ENCODE data around the gene RAD52. TPM values are rescaled to one million over a fixed set of nuclear protein-coding genes. Genes with fewer than 3 reads are reported as not detected.

Gene RAD52
- total RNA-seq, 4 donors from 2014 or later = 11.3 to 21.0 (median 14.3) TPM

DNA sequence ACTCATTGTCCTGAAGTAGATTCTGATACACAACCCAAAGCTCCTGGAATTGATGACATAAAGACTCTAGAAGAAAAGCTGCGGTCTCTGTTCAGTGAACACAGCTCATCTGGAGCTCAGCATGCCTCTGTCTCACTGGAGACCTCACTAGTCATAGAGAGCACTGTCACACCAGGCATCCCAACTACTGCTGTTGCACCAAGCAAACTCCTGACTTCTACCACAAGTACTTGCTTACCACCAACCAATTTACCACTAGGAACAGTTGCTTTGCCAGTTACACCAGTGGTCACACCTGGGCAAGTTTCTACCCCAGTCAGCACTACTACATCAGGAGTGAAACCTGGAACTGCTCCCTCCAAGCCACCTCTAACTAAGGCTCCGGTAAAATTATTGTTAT lies 63.8 kb downstream of the RAD52 start:
- TF ChIP-seq, protein P1, sequence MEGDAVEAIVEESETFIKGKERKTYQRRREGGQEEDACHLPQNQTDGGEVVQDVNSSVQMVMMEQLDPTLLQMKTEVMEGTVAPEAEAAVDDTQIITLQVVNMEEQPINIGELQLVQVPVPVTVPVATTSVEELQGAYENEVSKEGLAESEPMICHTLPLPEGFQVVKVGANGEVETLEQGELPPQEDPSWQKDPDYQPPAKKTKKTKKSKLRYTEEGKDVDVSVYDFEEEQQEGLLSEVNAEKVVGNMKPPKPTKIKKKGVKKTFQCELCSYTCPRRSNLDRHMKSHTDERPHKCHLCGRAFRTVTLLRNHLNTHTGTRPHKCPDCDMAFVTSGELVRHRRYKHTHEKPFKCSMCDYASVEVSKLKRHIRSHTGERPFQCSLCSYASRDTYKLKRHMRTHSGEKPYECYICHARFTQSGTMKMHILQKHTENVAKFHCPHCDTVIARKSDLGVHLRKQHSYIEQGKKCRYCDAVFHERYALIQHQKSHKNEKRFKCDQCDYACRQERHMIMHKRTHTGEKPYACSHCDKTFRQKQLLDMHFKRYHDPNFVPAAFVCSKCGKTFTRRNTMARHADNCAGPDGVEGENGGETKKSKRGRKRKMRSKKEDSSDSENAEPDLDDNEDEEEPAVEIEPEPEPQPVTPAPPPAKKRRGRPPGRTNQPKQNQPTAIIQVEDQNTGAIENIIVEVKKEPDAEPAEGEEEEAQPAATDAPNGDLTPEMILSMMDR (IDR thresholded peaks at IDR 0.05 in 4 of 5, conservative IDR thresholded peaks at IDR 0.05 in 1 of 5) = no peak
- no peak for TF ChIP-seq POLR2A (IDR thresholded peaks at IDR 0.05)
- no peak overlapping the region for H3K27ac ChIP-seq
- ATAC-seq = no peak
- H3K4me1 ChIP-seq = no peaks in the 10 kb centered on the region
- in situ Hi-C loops (cut with MboI; ENCODE audit: low sequenced_read_pairs in 4 of 4) = no loop called here
- intact Hi-C loops (cut with DNase I; ENCODE audit: low total_unique reads) = no loop called here
- no peak for DNase-seq
- H3K27me3 ChIP-seq = no peaks in the 10 kb centered on the region
- peaks cover 4 to 100% of the 10 kb centered on the region in 2 donors for H3K36me3 ChIP-seq
- no peak overlapping the region for H3K4me3 ChIP-seq
- no peaks in the 10 kb centered on the region for H3K9me3 ChIP-seq

- intact Hi-C loops (cut with DNase I; ENCODE audit: low total_unique reads) = loop anchor here (5.0 kb wide), 1 partner anchor 42 kb away; no protein-coding TSS in a partner anchor
- ATAC-seq = no peak
- H3K4me1 ChIP-seq = no peaks in the 10 kb centered on the region
Observed at GRCh38 chr12:884746-885414, 64.6 kb downstream of the RAD52 start.

GRCh38 chr12:880656-881055 lies 68.8 kb downstream of the RAD52 start:
- no peak overlapping the region for H3K4me3 ChIP-seq
- intact Hi-C loops (cut with DNase I; ENCODE audit: low total_unique reads) (loop anchor here (5.0 kb wide), 1 partner anchor 47 kb away; no protein-coding TSS in a partner anchor), in situ Hi-C loops (cut with MboI; ENCODE audit: low sequenced_read_pairs in 4 of 4) (no loop called here)
- H3K27me3 ChIP-seq = no peaks in the 10 kb centered on the region
- H3K4me1 ChIP-seq = no peaks in the 10 kb centered on the region
- peaks cover 6 to 77% of the 10 kb centered on the region in 2 donors for H3K36me3 ChIP-seq
- no peaks in the 10 kb centered on the region for H3K9me3 ChIP-seq
- no peak overlapping the region for H3K27ac ChIP-seq
- TF ChIP-seq, protein P1 (IDR thresholded peaks at IDR 0.05 in 4 of 5, conservative IDR thresholded peaks at IDR 0.05 in 1 of 5) = no peak
- no peak for TF ChIP-seq POLR2A (IDR thresholded peaks at IDR 0.05)
- ATAC-seq = no peak
- DNase-seq = no peak

More at GRCh38 chr12:884746-885414, 64.6 kb downstream of the RAD52 start:
- TF ChIP-seq, protein P1 (IDR thresholded peaks at IDR 0.05 in 4 of 5, conservative IDR thresholded peaks at IDR 0.05 in 1 of 5) = no peak
- no peak for TF ChIP-seq POLR2A (IDR thresholded peaks at IDR 0.05)
- H3K4me3 ChIP-seq = no peak overlapping the region
- H3K27ac ChIP-seq = no peak overlapping the region
- in situ Hi-C loops (cut with MboI; ENCODE audit: low sequenced_read_pairs in 4 of 4) = no loop called here
- H3K36me3 ChIP-seq = peaks cover 4 to 100% of the 10 kb centered on the region in 2 donors
- no peaks in the 10 kb centered on the region for H3K27me3 ChIP-seq
- DNase-seq = no peak
- H3K9me3 ChIP-seq = no peaks in the 10 kb centered on the region

DNA sequence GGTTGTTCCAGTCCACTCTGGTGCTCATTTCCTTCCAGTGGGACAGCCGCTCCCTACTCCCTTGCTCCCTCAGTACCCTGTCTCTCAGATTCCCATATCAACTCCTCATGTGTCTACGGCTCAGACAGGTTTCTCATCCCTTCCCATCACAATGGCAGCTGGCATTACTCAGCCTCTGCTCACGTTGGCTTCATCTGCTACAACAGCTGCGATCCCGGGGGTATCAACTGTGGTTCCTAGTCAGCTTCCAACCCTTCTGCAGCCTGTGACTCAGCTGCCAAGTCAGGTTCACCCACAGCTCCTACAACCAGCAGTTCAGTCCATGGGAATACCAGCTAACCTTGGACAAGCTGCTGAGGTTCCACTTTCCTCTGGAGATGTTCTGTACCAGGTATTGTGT lies 69.9 kb downstream of the RAD52 start:
- DNase-seq = peak in 1 of 2 donors; percentile 75

More for the DNA sequence above, 69.9 kb downstream of the RAD52 start:
- TF ChIP-seq, protein P1 (IDR thresholded peaks at IDR 0.05 in 4 of 5, conservative IDR thresholded peaks at IDR 0.05 in 1 of 5) = no peak
- TF ChIP-seq POLR2A (IDR thresholded peaks at IDR 0.05) = no peak
- Histone ChIP-seq H3K36me3 (peaks cover 6 to 67% of the 10 kb centered on the region in 2 donors), H3K4me3 (no peak overlapping the region), H3K27me3 (no peaks in the 10 kb centered on the region), H3K27ac (peak overlapping the region in 2 of 4 donors; percentile 36 to 48), H3K4me1 (no peaks in the 10 kb centered on the region), H3K9me3 (no peaks in the 10 kb centered on the region)
- peak; percentile 42 to 90 for ATAC-seq
- in situ Hi-C loops (cut with MboI; ENCODE audit: low sequenced_read_pairs in 4 of 4) (no loop called here), intact Hi-C loops (cut with DNase I; ENCODE audit: low total_unique reads) (loop anchor here (5.0 kb wide), 1 partner anchor 48 kb away; no protein-coding TSS in a partner anchor)

All from gastrocnemius medialis (tissue), 4 donors.